ENCODE results near the gene TSHR. TPM values are rescaled to one million over a fixed set of nuclear protein-coding genes. Genes with fewer than 3 reads are reported as not detected.
A peak's percentile ranks its signal among the peaks of the same experiment; 100 is the strongest.

The TSHR gene
- total RNA-seq, 4 donors from 2014 or later = not detected

GRCh38 chr14:80942191-80942600 is 13.2 kb upstream of the TSHR start:
- H3K4me3 ChIP-seq = peak overlapping the region; percentile 69
- DNase-seq (ENCODE audit: low spot score in 2 of 2) = no peak
- peaks cover 5% of the 10 kb centered on the region for H3K27me3 ChIP-seq
- no peak overlapping the region for H3K27ac ChIP-seq
- H3K9me3 ChIP-seq = no peaks in the 10 kb centered on the region
- no peaks in the 10 kb centered on the region for H3K36me3 ChIP-seq
- peaks cover 24% of the 10 kb centered on the region for H3K4me1 ChIP-seq
- TF ChIP-seq POLR2AphosphoS5 (IDR thresholded peaks at IDR 0.05) = no peak
- TF ChIP-seq CTCF (IDR thresholded peaks at IDR 0.05) = no peak
- TF ChIP-seq EP300 (IDR thresholded peaks at IDR 0.05) = no peak
- TF ChIP-seq POLR2A (IDR thresholded peaks at IDR 0.05) = no peak
- WGBS = 20% methylated on average over 5 of the region's 5 CpGs

GRCh38 chr14:80944861-80945617 is 10.4 kb upstream of the TSHR start:
- Histone ChIP-seq H3K4me1 (peaks cover 24% of the 10 kb centered on the region), H3K27me3 (peaks cover 5% of the 10 kb centered on the region), H3K9me3 (no peaks in the 10 kb centered on the region), H3K4me3 (no peak overlapping the region), H3K36me3 (no peaks in the 10 kb centered on the region), H3K27ac (no peak overlapping the region)
- TF ChIP-seq CTCF (IDR thresholded peaks at IDR 0.05) (no peak), EP300 (IDR thresholded peaks at IDR 0.05) (no peak), POLR2AphosphoS5 (IDR thresholded peaks at IDR 0.05) (no peak), POLR2A (IDR thresholded peaks at IDR 0.05) (no peak)
- no peak for DNase-seq (ENCODE audit: low spot score in 2 of 2)
- WGBS = 87% methylated on average over 5 of the region's 5 CpGs

- Histone ChIP-seq H3K27ac (no peak overlapping the region), H3K36me3 (no peaks in the 10 kb centered on the region), H3K9me3 (no peaks in the 10 kb centered on the region), H3K4me1 (peaks cover 13% of the 10 kb centered on the region), H3K27me3 (peaks cover 5% of the 10 kb centered on the region), H3K4me3 (no peak overlapping the region)
- 92% methylated on average over 1 of the region's 1 CpG for WGBS
- no peak for TF ChIP-seq POLR2AphosphoS5 (IDR thresholded peaks at IDR 0.05)
- TF ChIP-seq POLR2A (IDR thresholded peaks at IDR 0.05) = no peak
- TF ChIP-seq CTCF (IDR thresholded peaks at IDR 0.05) = no peak
- TF ChIP-seq EP300 (IDR thresholded peaks at IDR 0.05) = no peak
- no peak for DNase-seq (ENCODE audit: low spot score in 2 of 2)
Measured at GRCh38 chr14:80946187-80946586, 9.2 kb upstream of the TSHR start.

GRCh38 chr14:80946797-80947196 is 8.6 kb upstream of the TSHR start:
- no peak overlapping the region for H3K27ac ChIP-seq
- peaks cover 12% of the 10 kb centered on the region for H3K4me1 ChIP-seq
- peaks cover 5% of the 10 kb centered on the region for H3K27me3 ChIP-seq
- 83% methylated on average over 4 of the region's 4 CpGs for WGBS
- no peak for DNase-seq (ENCODE audit: low spot score in 2 of 2)
- TF ChIP-seq POLR2A (IDR thresholded peaks at IDR 0.05) (no peak), EP300 (IDR thresholded peaks at IDR 0.05) (no peak), CTCF (IDR thresholded peaks at IDR 0.05) (no peak), POLR2AphosphoS5 (IDR thresholded peaks at IDR 0.05) (no peak)
- H3K9me3 ChIP-seq = no peaks in the 10 kb centered on the region
- H3K36me3 ChIP-seq = no peaks in the 10 kb centered on the region
- no peak overlapping the region for H3K4me3 ChIP-seq

- Histone ChIP-seq H3K9me3 (no peaks in the 10 kb centered on the region), H3K36me3 (no peaks in the 10 kb centered on the region), H3K27me3 (peaks cover 5% of the 10 kb centered on the region), H3K4me1 (peaks cover 3% of the 10 kb centered on the region), H3K27ac (no peak overlapping the region), H3K4me3 (no peak overlapping the region)
- TF ChIP-seq POLR2A (IDR thresholded peaks at IDR 0.05) (no peak), POLR2AphosphoS5 (IDR thresholded peaks at IDR 0.05) (no peak), CTCF (IDR thresholded peaks at IDR 0.05) (no peak), EP300 (IDR thresholded peaks at IDR 0.05) (no peak)
- 61% methylated on average over 1 of the region's 1 CpG for WGBS
- no peak for DNase-seq (ENCODE audit: low spot score in 2 of 2)
Measured at GRCh38 chr14:80948291-80948690, 7.1 kb upstream of the TSHR start.

All from suprapubic skin (tissue), 4 donors.